Astrocyte of the spinal cord (primary cell): ENCODE measurements around the gene PGAP1.

Experiments used
- DNase-seq: peaks from one replicate; pipeline ENCODE4 v3.0.0; 2011; ENCODE audit warnings: low read depth, low spot score
- H3K4me3 ChIP-seq: 2 replicates; pipeline ENCODE4 v1.5.1; 2011; ENCODE audit warnings: low read depth, mild to moderate bottlenecking, low read length, moderate library complexity
- in situ Hi-C: cut with HindIII; loops from 2 replicates; pipeline ENCODE4 v1.10.0; 2017; ENCODE audit warnings: low sequenced_read_pairs
- TF ChIP-seq, protein P1 (sequence below): IDR thresholded peaks from 2 replicates; pipeline ENCODE4 v1.5.1; 2012; ENCODE audit warnings: low read depth, mild to moderate bottlenecking, low read length, inconsistent platforms

PGAP1 gene

DNA sequence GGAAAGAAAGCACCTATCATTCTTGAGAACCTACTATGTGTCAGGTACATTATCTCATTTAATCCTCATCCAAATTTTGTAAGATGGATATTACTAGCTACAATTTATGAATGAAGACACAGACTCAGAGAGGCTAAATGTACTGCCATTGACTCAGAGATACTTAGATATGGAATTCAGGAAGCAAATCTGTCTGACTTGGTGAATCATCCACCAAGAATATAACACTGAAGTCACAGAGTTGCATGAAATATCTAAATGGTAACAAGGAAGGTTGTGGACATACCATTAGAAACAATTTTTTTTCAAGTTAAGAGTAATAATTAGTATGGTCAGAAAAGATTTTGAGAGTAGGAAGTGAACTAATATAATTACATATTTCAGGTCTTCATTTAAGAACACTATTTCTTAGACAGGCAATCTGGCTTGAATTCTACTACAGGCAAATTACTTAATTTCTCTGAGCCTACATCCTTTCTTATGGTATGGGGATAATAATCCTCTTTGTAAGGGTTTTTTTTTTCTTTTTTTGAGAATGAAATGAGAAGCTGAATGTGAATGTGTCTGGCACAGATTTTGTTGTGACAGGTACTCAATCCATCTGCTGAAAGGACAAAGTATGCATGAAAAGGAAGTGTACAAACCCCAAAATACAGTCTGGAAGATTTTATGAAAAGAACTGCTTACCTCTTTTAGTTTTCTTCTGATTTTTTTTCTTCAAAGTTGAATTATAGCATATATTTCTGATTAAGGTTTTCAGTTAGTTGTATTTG is 102.6 kb downstream of the PGAP1 start:
- in situ Hi-C loops = no loop called here
- peak; percentile 80 for DNase-seq
- TF ChIP-seq, protein P1, sequence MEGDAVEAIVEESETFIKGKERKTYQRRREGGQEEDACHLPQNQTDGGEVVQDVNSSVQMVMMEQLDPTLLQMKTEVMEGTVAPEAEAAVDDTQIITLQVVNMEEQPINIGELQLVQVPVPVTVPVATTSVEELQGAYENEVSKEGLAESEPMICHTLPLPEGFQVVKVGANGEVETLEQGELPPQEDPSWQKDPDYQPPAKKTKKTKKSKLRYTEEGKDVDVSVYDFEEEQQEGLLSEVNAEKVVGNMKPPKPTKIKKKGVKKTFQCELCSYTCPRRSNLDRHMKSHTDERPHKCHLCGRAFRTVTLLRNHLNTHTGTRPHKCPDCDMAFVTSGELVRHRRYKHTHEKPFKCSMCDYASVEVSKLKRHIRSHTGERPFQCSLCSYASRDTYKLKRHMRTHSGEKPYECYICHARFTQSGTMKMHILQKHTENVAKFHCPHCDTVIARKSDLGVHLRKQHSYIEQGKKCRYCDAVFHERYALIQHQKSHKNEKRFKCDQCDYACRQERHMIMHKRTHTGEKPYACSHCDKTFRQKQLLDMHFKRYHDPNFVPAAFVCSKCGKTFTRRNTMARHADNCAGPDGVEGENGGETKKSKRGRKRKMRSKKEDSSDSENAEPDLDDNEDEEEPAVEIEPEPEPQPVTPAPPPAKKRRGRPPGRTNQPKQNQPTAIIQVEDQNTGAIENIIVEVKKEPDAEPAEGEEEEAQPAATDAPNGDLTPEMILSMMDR = no peak
- no peak overlapping the region for H3K4me3 ChIP-seq

DNA sequence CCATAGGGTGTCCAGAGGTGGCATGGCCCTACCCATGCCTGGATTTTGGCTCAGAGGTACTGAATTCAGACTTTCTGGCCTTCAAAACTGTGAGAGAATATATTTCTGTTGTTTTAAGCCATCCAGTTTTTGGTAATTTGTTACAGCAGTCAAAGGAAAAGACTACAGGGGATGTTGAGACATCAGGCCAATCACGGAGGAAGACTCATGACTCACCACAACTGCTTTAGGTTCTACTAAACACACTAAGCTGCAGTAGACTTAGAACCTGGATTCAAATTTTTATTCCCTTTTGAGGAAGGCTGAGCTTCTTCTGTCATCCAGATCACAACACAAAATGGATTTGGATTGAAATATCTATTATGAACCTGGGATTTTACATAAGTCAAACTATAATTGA is 105.3 kb downstream of the PGAP1 start:
- in situ Hi-C loops = no loop called here

DNA sequence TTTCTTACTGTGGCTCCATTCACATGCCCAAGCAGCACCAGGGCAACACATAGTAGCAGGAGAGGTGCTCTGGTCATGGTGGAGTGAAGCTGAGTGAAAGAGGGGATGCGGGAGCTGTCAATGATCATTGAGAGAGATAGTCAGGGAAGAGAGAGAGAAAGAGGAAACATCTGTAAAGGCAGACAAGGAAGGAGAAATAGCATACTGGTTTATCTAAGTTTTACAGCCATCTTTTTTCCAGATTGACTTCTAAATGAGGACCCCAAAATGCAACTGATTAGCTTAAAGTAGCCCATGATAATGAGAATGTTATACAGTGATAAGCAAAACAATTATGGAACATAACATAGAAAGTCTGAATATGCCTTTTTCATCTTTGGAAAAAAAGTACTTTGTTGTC is 117.2 kb downstream of the PGAP1 start, which contains the start of gene C2orf66:
Gene C2orf66 (minus strand): TSS at position 96 of the 400 bp plus-strand sequence. CDS start 19 bp downstream, at position 77.
- in situ Hi-C loops = no loop called here
- no peak for DNase-seq
- H3K4me3 ChIP-seq = no peak within 1 kb of the TSS
- TF ChIP-seq, protein P1 = no peak

More for the DNA sequence above, 105.3 kb downstream of the PGAP1 start:
- peak; percentile 26 for DNase-seq
- TF ChIP-seq, protein P1 = no peak
- H3K4me3 ChIP-seq = no peak overlapping the region

DNA sequence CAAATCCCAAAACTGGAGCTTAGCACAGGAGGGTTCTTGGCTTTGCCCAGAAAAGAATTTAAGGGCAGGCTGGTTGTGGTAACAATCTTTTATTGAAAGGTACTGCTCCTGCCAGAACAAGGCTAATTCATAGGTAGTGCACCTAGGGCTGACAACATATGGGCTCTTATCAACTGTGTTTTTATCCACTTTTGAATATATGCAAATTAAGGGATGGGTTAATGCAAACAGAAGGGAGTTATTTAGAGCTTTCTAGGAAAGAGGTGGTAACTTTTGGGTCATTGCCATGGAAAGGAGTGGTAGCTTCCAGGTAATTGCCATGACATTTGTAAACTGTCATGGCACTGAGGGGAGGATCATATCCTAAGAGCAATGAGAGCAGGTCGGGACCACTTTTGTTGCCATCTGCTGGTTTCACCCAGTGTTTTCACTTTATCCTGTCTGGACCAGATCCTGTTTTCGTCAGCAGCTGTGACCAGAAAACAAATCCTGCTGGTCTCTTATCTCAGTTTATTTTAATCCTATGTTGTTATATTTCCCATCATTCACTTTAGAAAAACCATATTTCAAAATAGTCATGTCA is 118.3 kb downstream of the PGAP1 start:
- H3K4me3 ChIP-seq = no peak overlapping the region
- DNase-seq = no peak
- in situ Hi-C loops = no loop called here
- TF ChIP-seq, protein P1 = no peak

DNA sequence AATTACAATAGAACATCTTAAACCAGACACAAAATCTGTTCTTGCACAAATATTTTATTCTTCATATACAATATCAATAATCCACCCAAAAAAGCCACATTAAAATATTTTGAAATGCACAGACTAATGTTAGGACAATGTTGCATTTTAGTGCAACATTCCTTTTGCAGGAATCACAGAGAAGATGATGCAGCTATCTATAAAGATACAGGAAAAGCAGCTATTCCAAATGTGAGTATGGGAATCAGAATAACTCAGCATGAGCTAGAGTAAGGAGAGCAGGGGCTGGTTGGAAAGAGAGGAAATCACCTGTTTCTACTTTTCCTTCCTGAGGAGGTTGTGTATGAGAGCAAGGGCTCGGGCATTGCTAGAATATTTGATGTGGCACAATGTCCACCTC is 122.1 kb downstream of the PGAP1 start:
- H3K4me3 ChIP-seq = no peak overlapping the region
- no peak for DNase-seq
- TF ChIP-seq, protein P1 = no peak
- in situ Hi-C loops = no loop called here

DNA sequence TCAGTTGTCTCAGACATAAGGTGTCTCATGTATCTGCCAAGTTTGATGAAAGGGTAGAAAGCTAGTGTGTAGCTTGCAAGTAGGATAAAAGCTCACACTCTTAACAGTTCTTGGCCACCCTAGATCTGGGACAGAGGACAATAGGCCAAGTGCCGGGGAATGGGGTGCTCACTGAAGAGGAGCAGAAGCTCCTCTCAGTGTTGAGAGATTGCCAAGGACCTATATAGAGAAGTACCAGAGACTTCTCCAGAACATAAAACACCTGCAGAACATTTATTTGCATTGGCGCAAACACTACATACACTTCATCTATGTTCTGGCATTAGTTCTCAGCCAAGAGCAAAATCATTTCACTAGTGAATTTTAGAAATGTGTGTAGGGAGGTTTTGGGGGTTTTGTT is 124.1 kb downstream of the PGAP1 start:
- in situ Hi-C loops = no loop called here
- DNase-seq = no peak
- TF ChIP-seq, protein P1 = no peak
- no peak overlapping the region for H3K4me3 ChIP-seq
